Measurements from ENCODE around the gene COPA.

Gene COPA

DNA sequence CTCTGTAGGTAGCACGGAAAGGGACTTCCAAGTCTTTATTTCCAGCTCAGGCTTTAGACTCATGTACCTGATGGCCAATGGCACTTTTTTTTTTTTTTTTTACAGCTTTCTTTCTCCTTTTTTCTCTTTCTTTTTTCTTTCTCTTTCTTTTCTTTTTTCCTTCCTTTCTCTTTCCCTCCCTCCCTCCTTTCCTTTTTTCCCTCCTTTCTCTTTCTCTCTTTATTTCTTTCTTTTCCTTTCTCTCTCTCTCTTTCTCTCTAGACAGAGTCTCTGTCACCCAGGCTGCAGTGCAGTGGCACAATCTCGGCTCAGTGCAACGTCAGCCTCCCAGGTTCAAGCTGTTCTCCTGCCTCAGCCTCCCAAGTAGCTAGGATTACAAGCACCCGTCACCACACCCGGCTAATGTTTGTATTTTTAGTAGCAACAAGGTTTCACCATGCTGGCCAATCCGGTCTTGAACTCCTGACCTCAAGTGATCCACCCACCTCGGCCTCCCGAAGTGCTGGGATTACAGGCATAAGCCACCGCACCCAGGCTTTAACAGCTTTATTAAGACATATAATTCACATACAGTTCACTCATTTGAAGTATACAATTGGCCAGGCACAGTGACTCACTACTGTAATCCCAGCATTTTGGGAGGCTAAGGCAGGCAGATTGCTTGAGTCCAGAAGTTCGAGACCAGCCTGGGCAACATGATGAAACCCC is 75.6 kb downstream of the COPA start:
- no peak for DNase-seq (ENCODE audit: low read depth in 2 of 2)

DNA sequence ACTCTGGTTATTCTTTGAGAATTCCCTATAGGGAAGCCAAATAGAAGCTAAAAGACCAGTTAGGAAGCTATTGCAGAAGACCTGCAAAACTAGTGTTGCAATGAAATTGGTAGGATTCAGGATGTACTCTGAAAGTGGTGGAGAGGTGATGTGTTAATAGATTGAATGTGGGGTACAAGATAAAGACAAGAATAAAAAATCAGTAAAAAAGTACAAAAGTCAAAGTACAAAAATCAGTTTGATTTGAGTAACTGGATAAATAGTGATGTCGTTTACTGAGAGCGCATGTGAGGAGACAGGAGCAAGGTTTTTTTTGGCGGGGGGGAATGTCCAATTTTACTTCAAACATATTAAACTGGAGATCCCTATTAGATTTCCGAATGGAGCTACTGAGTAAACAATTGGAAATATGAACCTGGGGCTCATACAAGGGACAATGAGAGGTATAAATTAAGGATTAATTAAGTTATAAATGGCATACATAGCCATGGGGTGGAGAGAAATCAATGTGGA is 78.2 kb downstream of the COPA start:
- DNase-seq (ENCODE audit: low read depth in 2 of 2), result no peak

DNA sequence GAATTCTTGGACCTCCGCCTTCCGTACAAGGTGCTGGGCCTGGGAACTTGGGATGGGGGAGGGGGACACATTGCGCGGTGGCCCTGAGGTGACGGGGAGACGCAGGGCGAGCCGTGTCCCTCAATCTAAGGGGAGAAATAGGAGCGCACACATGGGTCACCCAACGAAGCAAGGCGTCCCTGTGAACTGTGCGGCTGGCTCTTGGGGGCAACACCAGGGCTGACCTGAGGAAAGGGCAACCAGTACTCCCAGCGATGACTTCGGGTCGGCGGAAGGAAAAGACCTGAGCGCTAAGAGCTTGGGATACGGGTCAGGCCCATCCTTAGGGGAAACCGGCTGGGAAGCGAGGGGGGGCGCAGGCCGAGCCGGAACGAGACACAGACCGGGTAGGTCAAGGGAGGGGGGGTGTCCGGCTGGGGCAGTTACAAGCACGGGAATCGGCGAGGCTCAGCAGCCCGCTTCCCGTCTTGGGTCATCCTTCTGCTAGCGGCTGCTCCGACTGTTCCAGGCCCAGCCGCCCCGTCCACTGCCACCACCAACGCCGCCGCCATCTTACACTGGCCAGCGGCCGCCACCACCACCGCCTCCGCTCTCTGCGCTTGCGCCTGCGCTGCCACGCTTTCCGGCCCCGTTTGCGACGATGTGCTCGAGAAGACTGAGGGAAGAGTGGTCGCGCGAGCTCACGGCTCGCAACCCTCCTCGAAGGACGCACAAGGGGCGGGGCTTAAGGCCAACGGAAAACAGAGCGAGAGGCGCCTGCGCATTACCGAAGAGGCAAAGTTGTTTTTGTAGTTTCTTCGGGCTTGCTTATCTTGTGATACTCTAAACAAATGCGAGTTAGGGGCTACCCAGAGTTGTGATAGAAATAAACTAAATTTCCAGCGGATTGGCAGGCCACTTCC is 80.9 kb downstream of the COPA start, which contains the start of gene DCAF8:
DCAF8 (minus strand) TSS at position 657 of the 902 bp plus-strand sequence. CDS start 18,541 bp downstream, outside the sequence.
- DNase-seq (ENCODE audit: low read depth in 2 of 2), result peak; percentile 89 to 91

DNA sequence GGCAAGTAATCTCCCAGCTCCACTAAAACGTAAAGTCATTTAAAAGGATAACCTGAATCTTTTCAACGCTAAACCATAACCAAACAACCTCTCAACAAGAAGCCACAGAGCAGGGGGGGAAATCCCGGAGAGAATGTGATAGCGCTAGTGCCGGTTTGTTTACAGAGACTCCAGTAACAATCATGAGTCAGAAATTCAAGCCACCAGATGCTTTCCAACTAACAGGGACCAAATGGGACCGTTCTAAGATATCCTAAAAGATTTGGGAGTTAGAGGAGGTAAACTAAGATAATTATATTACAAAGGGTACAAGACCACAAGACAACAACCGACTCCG is 81.5 kb downstream of the COPA start:
- no peak for DNase-seq (ENCODE audit: low read depth in 2 of 2)

DNA sequence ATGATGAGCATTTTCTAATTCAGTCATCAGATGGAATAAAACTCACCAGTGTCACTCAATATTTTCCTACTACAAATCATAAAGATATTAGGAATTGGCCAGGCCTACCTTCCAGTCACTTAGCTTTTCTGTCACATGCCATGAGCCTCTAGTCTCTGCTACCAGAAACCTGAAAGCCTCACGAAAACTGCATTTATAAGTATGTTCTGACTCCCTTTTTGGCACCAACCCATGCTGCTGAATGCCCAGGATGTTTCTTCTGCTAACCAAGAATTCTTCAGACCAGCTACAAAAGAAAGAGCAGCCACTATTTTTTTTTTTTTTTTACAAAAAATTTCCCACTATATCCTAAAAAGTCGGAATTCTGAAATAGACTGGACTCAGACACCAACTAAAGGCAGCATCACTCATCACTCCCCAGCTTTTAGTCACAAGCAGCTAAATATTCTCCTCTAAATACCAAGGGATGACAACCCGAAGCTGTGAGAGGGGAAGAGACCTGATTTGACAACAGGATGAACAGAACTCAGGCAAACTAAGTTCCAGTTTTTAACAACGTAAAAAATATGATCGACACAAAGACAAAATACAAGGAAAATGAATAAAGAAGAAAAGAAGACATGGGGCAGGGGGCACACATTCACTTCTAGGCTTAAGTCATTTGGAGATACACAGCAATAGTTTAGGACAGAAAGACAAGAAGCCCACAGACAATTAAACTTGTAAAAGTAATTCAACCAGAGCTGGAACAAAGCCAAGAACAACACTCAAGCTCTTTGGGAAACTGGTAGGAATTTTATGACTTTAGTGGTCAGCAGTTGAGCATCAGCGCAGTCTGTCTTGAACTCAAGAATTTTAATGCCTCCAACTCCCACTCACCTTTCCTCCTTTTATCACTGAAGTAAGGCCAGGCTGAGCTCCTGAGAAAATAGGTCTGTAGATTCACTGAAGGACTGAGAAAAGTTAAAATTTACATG is 82.4 kb downstream of the COPA start:
- DNase-seq (ENCODE audit: low read depth in 2 of 2), result no peak

DNA sequence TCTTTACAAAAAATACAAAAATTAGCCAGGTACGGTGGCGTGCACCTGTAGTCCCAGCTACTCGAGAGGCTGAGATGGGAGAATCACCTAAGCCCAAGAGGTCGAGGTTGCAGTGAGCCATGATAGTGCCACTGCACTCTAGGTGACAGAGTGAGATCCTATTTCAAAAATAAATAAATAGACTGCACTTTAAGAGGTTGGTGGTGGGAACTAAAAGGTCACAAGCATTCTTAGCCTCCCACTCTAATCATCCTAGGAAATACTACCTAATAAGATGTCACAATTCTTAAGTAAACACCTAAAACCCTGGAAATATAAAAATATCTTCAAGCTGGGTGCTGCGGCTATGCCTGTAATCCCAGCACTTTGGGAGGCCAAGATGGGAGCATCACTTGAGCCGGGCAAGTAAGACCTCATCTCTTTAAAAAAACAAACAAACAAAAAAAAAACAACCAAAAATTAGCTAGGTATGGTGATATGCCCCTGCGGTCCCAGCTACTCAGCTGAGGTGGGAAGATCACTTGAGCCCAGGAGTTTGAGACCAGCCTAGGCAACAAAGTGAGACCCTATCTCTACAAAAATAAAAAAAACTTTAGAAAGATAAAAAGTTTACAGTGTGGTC is 84.8 kb downstream of the COPA start:
- DNase-seq (ENCODE audit: low read depth in 2 of 2), result no peak

DNA sequence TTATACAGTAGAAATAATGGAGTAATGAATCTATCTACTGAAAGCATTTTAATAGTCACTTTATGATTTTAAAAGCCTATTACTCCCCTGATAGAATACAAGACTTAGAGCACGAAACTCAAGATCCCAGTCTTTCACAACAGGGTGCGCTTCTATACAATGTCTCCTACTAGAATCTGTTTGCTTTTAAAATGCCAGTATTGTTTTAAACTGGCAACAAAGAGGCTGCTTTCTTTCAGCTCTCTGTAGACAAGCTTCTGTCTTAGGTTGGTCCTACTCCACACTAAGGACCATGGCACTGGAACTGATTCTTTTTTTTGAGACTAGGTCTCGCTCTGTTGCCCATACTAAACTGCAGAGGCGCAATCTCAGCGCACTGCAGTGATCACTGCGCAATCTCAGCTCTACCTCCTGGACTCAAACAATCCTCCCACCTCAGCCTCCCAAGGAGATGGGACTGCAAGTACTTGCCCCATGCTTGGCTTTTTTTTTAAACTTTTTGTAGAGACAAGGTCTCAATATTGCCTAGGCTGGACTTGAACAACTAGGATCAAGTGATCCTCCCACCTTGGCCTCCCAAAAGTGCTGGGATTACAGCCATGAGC is 85.5 kb downstream of the COPA start:
- no peak for DNase-seq (ENCODE audit: low read depth in 2 of 2)

DNA sequence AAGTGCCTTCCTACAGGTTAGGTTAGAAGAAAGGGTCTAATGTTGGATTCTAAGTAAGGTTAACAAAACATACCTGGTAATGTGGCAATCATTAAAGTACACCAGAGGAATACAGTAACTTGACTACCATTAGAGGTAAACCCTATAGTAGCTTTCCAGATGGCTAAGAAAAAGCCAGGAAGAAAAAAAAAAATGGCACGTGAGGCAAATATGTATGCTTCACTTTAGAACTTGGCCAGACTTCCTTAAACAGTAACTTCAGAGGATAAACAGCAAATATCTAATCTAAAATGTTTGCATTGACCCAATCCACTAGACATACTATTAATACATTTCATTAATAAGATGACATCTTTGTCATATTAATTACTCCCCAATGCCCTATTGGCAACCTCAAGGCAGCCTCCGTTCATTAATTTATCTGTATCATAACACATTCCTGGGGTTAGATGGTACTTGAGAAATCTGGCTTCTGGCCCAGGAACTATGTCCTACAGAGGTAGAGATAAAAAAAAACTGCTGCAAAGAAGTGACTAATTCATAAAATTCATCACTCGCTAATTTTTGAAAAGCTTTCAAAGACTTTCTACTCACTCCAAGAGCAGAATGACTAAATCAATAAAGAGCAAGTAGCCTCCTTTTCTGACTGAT is 86.5 kb downstream of the COPA start:
- DNase-seq (ENCODE audit: low read depth in 2 of 2), result peak; percentile 80 to 81

DNA sequence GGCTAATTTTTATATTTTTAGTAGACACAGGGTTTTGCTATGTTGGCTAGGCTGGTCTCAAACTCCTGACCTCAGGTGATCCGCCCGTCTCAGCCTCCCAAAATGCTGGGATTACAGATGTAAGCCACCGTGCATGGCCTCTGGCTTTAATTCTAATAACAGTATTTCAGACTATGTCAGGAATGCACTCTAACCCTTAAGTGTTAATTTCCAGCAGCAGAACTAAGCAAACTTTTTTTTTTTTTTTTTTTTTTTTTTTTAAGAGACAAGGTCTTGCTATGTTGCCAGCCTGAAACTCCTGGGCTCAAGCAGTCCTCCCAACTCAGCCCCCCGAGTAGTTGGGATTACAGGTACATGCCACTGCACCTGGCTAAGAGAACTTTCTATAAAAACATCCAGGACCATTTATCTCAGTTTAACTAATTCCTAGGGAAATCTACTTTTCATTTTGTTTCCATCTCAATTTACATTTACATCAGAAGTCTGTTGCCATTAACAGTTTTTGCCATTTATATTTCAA is 87.2 kb downstream of the COPA start:
- DNase-seq (ENCODE audit: low read depth in 2 of 2), result no peak

DNA sequence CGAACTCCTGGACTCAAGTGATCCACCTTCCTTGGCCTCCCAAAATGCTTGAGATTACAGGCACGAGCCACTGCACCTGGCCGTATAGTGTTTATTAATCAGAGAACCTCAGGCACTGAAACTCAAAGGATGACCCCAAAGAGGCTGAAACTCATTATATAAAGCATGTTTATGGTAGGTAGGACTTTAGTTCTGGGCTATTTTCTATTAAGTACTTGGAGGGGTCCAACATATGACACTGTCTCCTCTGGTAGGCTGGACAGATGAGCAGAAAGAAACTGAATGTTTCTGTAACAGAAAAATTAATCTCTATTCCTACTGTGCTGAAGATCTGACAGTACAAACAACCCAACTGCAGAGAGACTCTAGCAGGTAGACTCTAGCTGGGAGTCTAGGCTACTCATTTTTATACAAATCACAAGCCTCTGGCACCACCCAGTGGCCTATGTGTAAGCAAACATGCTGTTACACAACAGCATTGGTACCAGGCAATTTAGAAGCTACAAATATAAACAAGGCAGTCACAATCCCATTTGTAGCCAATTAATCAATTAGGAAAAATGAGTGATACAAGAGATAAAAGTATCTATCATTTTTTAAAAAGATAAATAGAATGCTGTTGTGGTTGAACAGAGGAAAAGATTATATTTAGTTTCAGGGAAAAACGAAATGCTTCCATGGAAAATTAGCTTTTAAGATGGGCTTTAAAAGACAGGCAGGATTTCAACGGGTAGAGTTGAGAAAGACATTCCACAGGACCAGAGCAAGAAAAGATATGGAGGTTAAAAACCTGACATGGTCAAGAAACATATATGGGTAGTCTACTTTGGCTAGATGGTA is 91.1 kb downstream of the COPA start:
- DNase-seq (ENCODE audit: low read depth in 2 of 2), result peak in 1 of 2 experiments; percentile 30

DNA sequence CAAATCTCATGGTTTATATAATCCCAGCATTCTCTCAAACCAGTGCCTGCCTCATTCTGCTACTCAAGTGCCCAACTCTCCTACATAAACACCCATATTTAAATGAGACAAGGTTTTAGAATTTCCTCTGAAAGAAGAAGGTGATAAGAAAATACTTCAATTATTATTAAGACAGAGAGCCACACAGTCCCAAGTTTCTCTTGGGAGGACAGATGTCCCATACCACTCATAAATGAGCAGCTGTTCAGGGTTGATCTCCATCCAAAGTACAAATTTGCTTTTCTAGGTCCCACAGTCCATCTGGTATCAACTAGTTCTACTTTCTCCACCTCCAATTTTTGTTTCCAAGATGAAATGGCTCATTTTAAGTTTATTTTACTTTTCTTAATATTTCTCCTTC is 92.0 kb downstream of the COPA start:
- no peak for DNase-seq (ENCODE audit: low read depth in 2 of 2)

DNA sequence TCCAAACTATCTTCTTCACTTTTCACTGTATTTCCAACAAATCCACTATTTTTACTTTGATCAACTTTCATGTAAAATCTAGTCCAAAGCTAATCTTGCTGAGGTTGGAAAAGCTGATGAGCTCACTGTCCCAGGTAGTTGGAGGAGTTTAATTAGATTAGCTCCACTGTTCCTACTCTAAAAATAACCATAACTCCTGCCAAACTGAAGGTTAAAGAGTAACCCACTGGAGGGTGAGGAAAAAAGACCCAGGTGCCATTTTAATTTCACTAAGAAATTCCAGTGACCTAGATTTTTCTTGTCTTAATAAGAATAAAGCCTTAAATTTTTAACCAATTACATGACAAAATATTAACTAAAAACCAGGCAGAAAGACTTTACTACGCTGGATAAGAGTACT is 96.0 kb downstream of the COPA start:
- no peak for DNase-seq (ENCODE audit: low read depth in 2 of 2)

DNA sequence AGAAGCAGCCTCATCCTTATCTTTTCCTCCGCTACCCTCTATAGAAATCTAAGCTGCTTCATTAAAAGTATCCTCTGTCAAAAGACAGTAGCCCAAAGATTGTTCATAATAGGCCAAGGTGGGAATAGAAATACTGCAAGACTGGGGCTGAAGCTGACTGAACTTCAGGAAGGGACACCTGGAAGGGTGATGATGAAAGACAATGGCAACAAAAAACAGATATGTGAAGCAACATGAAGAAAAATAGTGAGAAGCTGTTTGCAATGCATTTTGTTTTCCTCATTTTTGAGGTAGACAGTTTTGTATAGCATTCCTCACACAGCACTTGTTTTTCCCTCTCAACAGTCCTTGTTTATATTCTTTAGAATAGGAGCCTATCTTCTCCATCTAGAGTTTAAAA is 97.6 kb downstream of the COPA start:
- no peak for DNase-seq (ENCODE audit: low read depth in 2 of 2)

DNA sequence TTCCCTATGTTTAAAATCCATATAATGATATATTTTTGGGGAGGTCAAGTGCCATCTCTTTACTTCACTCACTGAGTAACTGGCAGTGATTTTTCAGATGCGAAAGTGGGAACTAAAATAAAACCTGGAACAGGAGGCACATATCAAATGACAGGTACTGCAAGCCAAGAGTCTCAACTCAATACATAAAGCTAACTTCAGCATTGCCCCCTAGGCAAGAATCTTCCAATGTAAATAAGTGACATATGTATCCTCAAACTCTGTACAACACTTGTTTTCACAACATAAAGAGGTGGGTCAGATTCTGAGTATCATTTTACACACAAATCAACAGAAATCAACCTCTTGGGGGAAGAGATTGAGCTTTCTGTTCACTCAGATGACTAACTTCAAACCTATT is 98.8 kb downstream of the COPA start:
- no peak for DNase-seq (ENCODE audit: low read depth in 2 of 2)

DNA sequence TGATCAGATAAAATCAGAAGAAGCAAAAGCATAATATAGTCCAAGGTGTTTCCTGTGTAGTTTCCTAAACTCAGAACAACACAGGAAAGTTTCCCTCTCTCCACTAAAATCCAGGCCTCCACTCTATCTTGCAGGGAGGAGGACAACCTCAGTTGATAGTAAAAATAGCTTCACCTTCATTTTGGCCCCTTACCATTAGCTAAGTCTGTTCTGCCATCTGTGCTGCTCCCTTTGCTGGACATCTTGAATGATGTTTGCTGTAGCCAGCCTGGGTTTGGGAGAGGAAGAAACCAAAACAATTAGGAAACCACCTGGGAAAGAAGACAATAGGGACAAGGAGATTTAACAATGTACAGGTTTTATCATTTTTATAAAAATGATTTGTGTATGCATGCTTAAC is 99.3 kb downstream of the COPA start:
- no peak for DNase-seq (ENCODE audit: low read depth in 2 of 2)

DNA sequence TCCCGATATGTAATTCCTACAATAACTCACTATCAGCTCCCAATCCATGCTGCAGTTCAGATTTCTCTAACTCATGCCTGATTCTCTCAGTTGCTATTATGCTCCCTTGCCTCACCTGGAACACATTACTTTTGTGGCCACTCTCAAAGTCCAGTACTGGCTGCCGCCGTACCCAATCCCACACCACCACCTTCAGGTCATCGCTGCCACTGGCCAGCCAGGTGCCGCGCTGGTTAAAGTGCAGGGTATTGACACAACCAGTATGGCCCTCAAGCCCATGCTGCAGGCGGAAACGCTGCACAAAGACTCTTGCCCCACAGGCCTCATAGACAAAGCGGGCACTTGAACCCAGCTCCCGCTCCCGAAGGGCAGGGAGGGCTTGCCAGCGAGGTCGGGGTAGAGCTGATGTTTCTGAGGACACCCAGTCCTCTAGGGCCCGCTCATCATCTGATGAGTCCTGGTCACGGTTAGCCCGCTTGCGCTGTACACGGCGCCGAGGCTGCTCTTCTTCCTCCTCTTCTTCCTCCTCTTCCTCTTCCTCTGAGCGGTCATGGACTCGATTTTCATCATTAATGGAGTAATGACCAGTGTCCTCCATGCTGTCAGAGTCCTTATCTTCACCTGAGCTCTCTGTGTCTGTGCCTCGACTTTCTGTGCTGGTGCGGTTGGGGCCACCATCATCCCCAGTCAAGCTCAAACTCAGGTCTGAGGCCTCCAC is 103.3 kb downstream of the COPA start:
- no peak for DNase-seq (ENCODE audit: low read depth in 2 of 2)

All from fibroblast of skin of left biceps (primary cell).